ENCODE results near the gene PITPNM3. TPM values are rescaled to one million over a fixed set of nuclear protein-coding genes. Genes with fewer than 3 reads are reported as not detected.

PITPNM3 gene
- total RNA-seq (2022; extraction: Qiagen RNA extraction) = 1.5 to 3.0 TPM (median 2.3 TPM) in 5 replicates

GRCh38 chr17:6556121-6557039, at the start of gene PITPNM3:
TSS of gene PITPNM3 (minus strand) at chr17:6556555. CDS start at chr17:6556406, 149 bp downstream.

GRCh38 chr17:6443692-6444570, 112.4 kb downstream of the PITPNM3 start, which contains the start of gene PIMREG:
TSS of gene PIMREG (plus strand) at chr17:6444455. CDS start at chr17:6445111, 656 bp downstream.

GRCh38 chr17:6435051-6435450, 121.3 kb downstream of the PITPNM3 start, which contains the start of gene AIPL1:
TSS of gene AIPL1 (minus strand) at chr17:6435121. CDS start at chr17:6435104, 17 bp downstream.

Other genes with a start within 250 kb of the PITPNM3 start
- not detected in 5 replicates for gene AIPL1, start 121.4 kb downstream of the PITPNM3 start, total RNA-seq (2022; extraction: Qiagen RNA extraction)
- gene PIMREG, start 112.1 kb downstream of the PITPNM3 start, total RNA-seq (2022; extraction: Qiagen RNA extraction) = 38.2 to 48.3 TPM (median 42.4 TPM) in 5 replicates
- gene KIAA0753, start 84.2 kb upstream of the PITPNM3 start, total RNA-seq (2022; extraction: Qiagen RNA extraction) = 18.1 to 21.5 TPM (median 19.7 TPM) in 5 replicates
- 336 to 499 TPM (median 364 TPM) in 5 replicates for gene TXNDC17, start 84.5 kb upstream of the PITPNM3 start, total RNA-seq (2022; extraction: Qiagen RNA extraction)
- 19.9 to 29.6 TPM (median 25.4 TPM) in 5 replicates for gene MED31, start 95.0 kb upstream of the PITPNM3 start, total RNA-seq (2022; extraction: Qiagen RNA extraction)
- 1.9 to 3.0 TPM (median 2.4 TPM) in 5 replicates for gene C17orf100, start 95.2 kb upstream of the PITPNM3 start, total RNA-seq (2022; extraction: Qiagen RNA extraction)
- gene SLC13A5, start 156.8 kb upstream of the PITPNM3 start, total RNA-seq (2022; extraction: Qiagen RNA extraction) = 0.08 to 0.39 TPM (median 0.21 TPM) in 5 replicates
- gene XAF1, start 199.5 kb upstream of the PITPNM3 start, total RNA-seq (2022; extraction: Qiagen RNA extraction) = 0.04 to 0.08 TPM in 2 of 5 replicates, not detected in the others
- 0.05 TPM in 1 of 5 replicates, not detected in the others for gene FBXO39, start 219.7 kb upstream of the PITPNM3 start, total RNA-seq (2022; extraction: Qiagen RNA extraction)

All from A549 treated with dexamethasone at 1 μM for 4 hours (cell line).